HepG2 (cell line): ENCODE results near the gene CTNNA3. TPM values are rescaled to one million over a fixed set of nuclear protein-coding genes. Genes with fewer than 3 reads are reported as not detected.

Source experiments
- BRF2 ChIP-seq: sonication (generic); formaldehyde crosslinking; IDR thresholded peaks from 2 replicates; pipeline ENCODE4 v1.8.1; 2022; ENCODE audit warnings: mild to moderate bottlenecking, missing genetic modification reagents
- MED1 ChIP-seq: sonication (generic); formaldehyde crosslinking; IDR thresholded peaks from 2 replicates; pipeline ENCODE4 v1.4.0; 2020; ENCODE audit warnings: missing genetic modification reagents
- NFKBIZ ChIP-seq: IDR thresholded peaks from 2 replicates; pipeline ENCODE4 v1.6.1; 2018; ENCODE audit warnings: missing genetic modification reagents, missing compliant biosample characterization
- NR2C2 ChIP-seq: sonication (generic); formaldehyde crosslinking; IDR thresholded peaks from 2 replicates; pipeline ENCODE4 v1.4.0; 2020; ENCODE audit warnings: missing genetic modification reagents, mild to moderate bottlenecking, moderate library complexity, borderline replicate concordance
- PITX1 ChIP-seq: sonication (generic); formaldehyde crosslinking; IDR thresholded peaks from 2 replicates; pipeline ENCODE4 v1.5.1; 2020; ENCODE audit warnings: mild to moderate bottlenecking, missing genetic modification reagents
- ZNF567 ChIP-seq: sonication (generic); formaldehyde crosslinking; IDR thresholded peaks from 2 replicates; pipeline ENCODE4 v1.8.1; 2023; ENCODE audit warnings: mild to moderate bottlenecking, missing genetic modification reagents, borderline replicate concordance
- ZNF687 ChIP-seq: sonication (generic); formaldehyde crosslinking; IDR thresholded peaks from 2 replicates; pipeline ENCODE4 v1.5.1; 2020; ENCODE audit warnings: mild to moderate bottlenecking, missing genetic modification reagents, moderate library complexity
- ZNF761 ChIP-seq: sonication (generic); formaldehyde crosslinking; conservative IDR thresholded peaks from 2 replicates; pipeline ENCODE4 v1.4.0; 2020; ENCODE audit warnings: mild to moderate bottlenecking, missing genetic modification reagents
- ZNF841 ChIP-seq: sonication (generic); formaldehyde crosslinking; IDR thresholded peaks from 2 replicates; pipeline ENCODE4 v1.8.1; 2023; ENCODE audit warnings: missing genetic modification reagents, borderline replicate concordance
- ZSCAN25 ChIP-seq: sonication (generic); formaldehyde crosslinking; IDR thresholded peaks from 2 replicates; pipeline ENCODE4 v1.8.0; 2022; ENCODE audit warnings: mild to moderate bottlenecking, missing genetic modification reagents
- polyA plus RNA-seq, 8 experiments: library from polyadenylated mRNA; depleted of rRNA in 3 of 8; stranded (reverse) in 7 of 8; unstranded in 1 of 8; fragments of >200 nt; fragmentation: Illumina TruSeq in 4 of 8; extraction: Trizol in 4 of 8; gene quantifications; 2 replicates each; pipeline versions ENCODE4 v1.2.1 to v1.2.3, GENCODE V29; 2011 to 2016; ENCODE audit warnings: low read depth in 4 of 8, missing spikeins in 1 of 8, mixed read lengths in 1 of 8; ENCODE audit not compliant: insufficient read depth in 1 of 8
- total RNA-seq, 5 experiments: library from RNA; depleted of rRNA; stranded (reverse); fragments of >200 nt; fragmentation: Illumina TruSeq; extraction: Trizol; gene quantifications; 2 replicates each; pipeline ENCODE4 v1.2.3, GENCODE V29; 2016; ENCODE audit warnings: low read depth in 1 of 5

Gene CTNNA3
- total and polyA plus RNA-seq, 2 of the 13 experiments (the other 11 are each of a cell fraction or from before 2014, with no cell fraction given) = not detected

- TF ChIP-seq ZNF687 (CRISPR knock-in tag) = no peak
- TF ChIP-seq NR2C2 (CRISPR knock-in tag) = no peak
- no peak for TF ChIP-seq BRF2 (CRISPR knock-in tag)
- TF ChIP-seq MED1 (CRISPR knock-in tag) = no peak
- TF ChIP-seq ZNF567 (CRISPR knock-in tag) = no peak
- TF ChIP-seq ZNF841 (CRISPR knock-in tag) = no peak
- no peak for TF ChIP-seq NFKBIZ (CRISPR knock-in tag)
- no peak for TF ChIP-seq PITX1 (CRISPR knock-in tag)
- no peak for TF ChIP-seq ZSCAN25 (CRISPR knock-in tag)
- TF ChIP-seq ZNF761 (CRISPR knock-in tag) = no peak
These were observed 872.7 kb downstream of the CTNNA3 start (continued) for GRCh38 chr10:66823301-66823700.
